A673 (cell line): ENCODE measurements around the gene PROZ. TPM values are rescaled to one million over a fixed set of nuclear protein-coding genes. Genes with fewer than 3 reads are reported as not detected.

Experiments
- BruUV-seq: library from RNA; stranded (reverse); fragments of 400-500 nt; replicated peaks from 2 replicates; lab custom pipeline; 2021; lab: Mats Ljungman, UMichigan
- CTCF ChIA-PET: fragments of 300-600 bp; sonication (Branson Sonifier 250); formaldehyde crosslinking; loops from one replicate; lab custom pipeline; 2022; ENCODE audit warnings: antibody characterized with exemption; lab: Charles Lee
- POLR2A ChIA-PET: fragments of 300-600 bp; sonication (Branson Sonifier 250); formaldehyde crosslinking; loops from one replicate; lab custom pipeline; 2022; ENCODE audit warnings: antibody characterized with exemption; ENCODE audit not compliant: low non-redundant PET; lab: Charles Lee
- DNase-seq: peaks from one replicate; pipeline ENCODE4 v3.0.0-alpha.2; 2015; ENCODE audit warnings: low spot score
- H3K27ac ChIP-seq: fragments of 200-600 bp; sonication (generic); 2 replicates; pipeline ENCODE4 v1.5.1; 2016; ENCODE audit warnings: mixed run types, low read depth, mild to moderate bottlenecking, mixed read lengths, antibody characterized with exemption, low read length; ENCODE audit not compliant: poor library complexity, severe bottlenecking
- H3K27me3 ChIP-seq: fragments of 200-600 bp; sonication (generic); replicated peaks from 2 replicates; pipeline ENCODE4 v1.6.1; 2017; ENCODE audit warnings: mixed run types, low read depth, mild to moderate bottlenecking, mixed read lengths, antibody characterized with exemption, low read length; ENCODE audit not compliant: insufficient read depth, poor library complexity
- H3K36me3 ChIP-seq: fragments of 200-600 bp; sonication (generic); 2 replicates; pipeline ENCODE4 v1.6.1; 2016; ENCODE audit warnings: mixed run types, mild to moderate bottlenecking, mixed read lengths, antibody characterized with exemption, low read length; ENCODE audit not compliant: insufficient read depth, poor library complexity, severe bottlenecking
- H3K4me1 ChIP-seq: fragments of 200-600 bp; sonication (generic); 2 replicates; pipeline ENCODE4 v1.6.1; 2017; ENCODE audit warnings: mixed run types, mild to moderate bottlenecking, mixed read lengths, antibody characterized with exemption, low read length; ENCODE audit not compliant: insufficient read depth, poor library complexity, severe bottlenecking
- H3K4me3 ChIP-seq: fragments of 200-600 bp; sonication (generic); 2 replicates; pipeline ENCODE4 v1.5.1; 2016; ENCODE audit warnings: low read depth, mixed run types, mild to moderate bottlenecking, mixed read lengths, low read length; ENCODE audit not compliant: poor library complexity, severe bottlenecking
- H3K9me3 ChIP-seq: fragments of 200-600 bp; sonication (generic); 2 replicates; pipeline ENCODE4 v1.6.1; 2016; ENCODE audit warnings: mixed run types, low read depth, mild to moderate bottlenecking, mixed read lengths, antibody characterized with exemption, low read length; ENCODE audit not compliant: poor library complexity, severe bottlenecking
- CTCF ChIP-seq: fragments of 300-800, 200-600 bp; sonication (generic); conservative IDR thresholded peaks from 2 replicates; pipeline ENCODE4 v1.5.1; 2017; ENCODE audit warnings: low read depth, mild to moderate bottlenecking, antibody characterized with exemption, low read length, moderate library complexity, mixed read lengths
- EZH2 ChIP-seq: fragments of 200-600 bp; sonication (generic); IDR thresholded peaks from 2 replicates; pipeline ENCODE4 v1.6.1; 2017; ENCODE audit warnings: borderline replicate concordance, low read depth, mild to moderate bottlenecking, mixed read lengths, antibody characterized with exemption, low read length; ENCODE audit not compliant: poor library complexity, severe bottlenecking
- intact Hi-C: fragments of 100-400 bp; cut with micrococcal nuclease; formaldehyde crosslinking; loops from one replicate; pipeline ENCODE4 v1.10.0; 2022; ENCODE audit not compliant: unreplicated experiment
- total RNA-seq: library from RNA; stranded (reverse); gene quantifications from 2 replicates; pipeline ENCODE4 v1.2.3, GENCODE V29; 2021

PROZ gene
- total RNA-seq, 1 experiment from 2014 or later = not detected

- CTCF ChIA-PET = no interaction called here
- Histone ChIP-seq H3K27me3 (no peaks in the 10 kb centered on the region), H3K9me3 (no peaks in the 10 kb centered on the region), H3K36me3 (no peaks in the 10 kb centered on the region), H3K4me1 (no peaks in the 10 kb centered on the region), H3K4me3 (no peak overlapping the region), H3K27ac (no peak overlapping the region)
- BruUV-seq = no TSS peak
- intact Hi-C loops = no loop called here
- no peak for DNase-seq
- POLR2A ChIA-PET = no interaction called here
- TF ChIP-seq CTCF (no peak), EZH2 (no peak)
Measured at GRCh38 chr13:113142876-113143275, 15.6 kb upstream of the PROZ start.

GRCh38 chr13:113143466-113144254 lies 14.8 kb upstream of the PROZ start:
- TF ChIP-seq EZH2 (no peak), CTCF (no peak)
- intact Hi-C loops = no loop called here
- no TSS peak for BruUV-seq
- DNase-seq = no peak
- Histone ChIP-seq H3K27me3 (no peaks in the 10 kb centered on the region), H3K4me1 (no peaks in the 10 kb centered on the region), H3K4me3 (no peak overlapping the region), H3K27ac (no peak overlapping the region), H3K9me3 (no peaks in the 10 kb centered on the region), H3K36me3 (no peaks in the 10 kb centered on the region)
- POLR2A ChIA-PET = no interaction called here
- CTCF ChIA-PET = no interaction called here

- Histone ChIP-seq H3K27ac (no peak overlapping the region), H3K4me3 (no peak overlapping the region), H3K36me3 (no peaks in the 10 kb centered on the region), H3K27me3 (no peaks in the 10 kb centered on the region), H3K9me3 (no peaks in the 10 kb centered on the region), H3K4me1 (no peaks in the 10 kb centered on the region)
- no peak for DNase-seq
- BruUV-seq = no TSS peak
- TF ChIP-seq CTCF (no peak), EZH2 (no peak)
- ChIA-PET POLR2A (no interaction called here), CTCF (no interaction called here)
- intact Hi-C loops = no loop called here
Measured at GRCh38 chr13:113144255-113144629, 14.2 kb upstream of the PROZ start.
